OCI-LY7 (cell line): ENCODE results near the gene CTBP2.

Experiments used
- CTCF ChIP-seq: fragments of 200-600 bp; sonication (generic); conservative IDR thresholded peaks from 2 replicates; pipeline ENCODE4 v1.5.1; 2014; ENCODE audit warnings: mild to moderate bottlenecking, antibody characterized with exemption, low read length, moderate library complexity, mixed read lengths
- EZH2phosphoT487 ChIP-seq: fragments of 200-600 bp; sonication (generic); IDR thresholded peaks from 2 replicates; pipeline ENCODE4 v1.6.1; 2018; ENCODE audit warnings: low read depth, borderline replicate concordance, mild to moderate bottlenecking, mixed run types, antibody characterized with exemption, low read length, moderate library complexity, mixed read lengths

GRCh38 chr10:125032474-125033020 lies 127.8 kb downstream of the CTBP2 start:
- TF ChIP-seq CTCF, result no peak
- no peak for TF ChIP-seq EZH2phosphoT487
